H9 (cell line): ENCODE data around the gene CCDC192. TPM values are rescaled to one million over a fixed set of nuclear protein-coding genes. Genes with fewer than 3 reads are reported as not detected.

Experiments
- DNase-seq: peaks from one replicate; pipeline ENCODE4 v3.0.0-alpha.2; 2017
- H2AFZ ChIP-seq: one replicate; pipeline ENCODE4 v1.6.1; 2013; ENCODE audit warnings: mild to moderate bottlenecking, low read length, control low read depth, moderate library complexity
- H2AK5ac ChIP-seq: 2 replicates; pipeline ENCODE4 v1.6.1; 2013; ENCODE audit warnings: low read length, control low read depth, mixed read lengths; ENCODE audit not compliant: insufficient read length
- H2BK120ac ChIP-seq: one replicate; pipeline ENCODE4 v1.6.1; 2013; ENCODE audit warnings: low read depth, mild to moderate bottlenecking, low read length, control low read depth, inconsistent platforms; ENCODE audit not compliant: poor library complexity, severe bottlenecking
- H2BK12ac ChIP-seq: 2 replicates; pipeline ENCODE4 v1.6.1; 2013; ENCODE audit warnings: low read length, control low read depth, mixed read lengths, low read depth; ENCODE audit not compliant: insufficient read length
- H2BK15ac ChIP-seq: 2 replicates; pipeline ENCODE4 v1.6.1; 2013; ENCODE audit warnings: low read depth, low read length, control low read depth
- H2BK20ac ChIP-seq: one replicate; pipeline ENCODE4 v1.6.1; 2013; ENCODE audit warnings: low read depth, mild to moderate bottlenecking, low read length, control low read depth, inconsistent platforms; ENCODE audit not compliant: poor library complexity, severe bottlenecking
- H2BK5ac ChIP-seq: 2 replicates; pipeline ENCODE4 v1.6.1; 2013; ENCODE audit warnings: low read length, control low read depth, mixed read lengths; ENCODE audit not compliant: insufficient read length
- H3K14ac ChIP-seq: 2 replicates; pipeline ENCODE4 v1.6.1; 2013; ENCODE audit warnings: low read length, control low read depth; ENCODE audit not compliant: insufficient read depth
- H3K18ac ChIP-seq: 2 replicates; pipeline ENCODE4 v1.6.1; 2013; ENCODE audit warnings: low read depth, mild to moderate bottlenecking, mixed read lengths, low read length, control low read depth; ENCODE audit not compliant: insufficient read length
- H3K23ac ChIP-seq: 2 replicates; pipeline ENCODE4 v1.6.1; 2013; ENCODE audit warnings: low read length, control low read depth, mixed read lengths, low read depth; ENCODE audit not compliant: insufficient read length
- H3K23me2 ChIP-seq: 2 replicates; pipeline ENCODE4 v1.6.1; 2013; ENCODE audit warnings: low read depth, mild to moderate bottlenecking, mixed read lengths, low read length, control low read depth; ENCODE audit not compliant: insufficient read length, poor library complexity, severe bottlenecking
- H3K27ac ChIP-seq: 2 replicates; pipeline ENCODE4 v1.5.1; 2013; ENCODE audit warnings: low read length, control low read depth, mixed read lengths, low read depth; ENCODE audit not compliant: insufficient read length
- H3K27me3 ChIP-seq: 2 replicates; pipeline ENCODE4 v1.6.1; 2013; ENCODE audit warnings: low read length, control low read depth, inconsistent platforms; ENCODE audit not compliant: insufficient read depth
- H3K4ac ChIP-seq: 2 replicates; pipeline ENCODE4 v1.6.1; 2013; ENCODE audit warnings: low read depth, mild to moderate bottlenecking, control low read depth, inconsistent platforms, low read length, moderate library complexity
- H3K4me1 ChIP-seq: 2 replicates; pipeline ENCODE4 v1.6.1; 2013; ENCODE audit warnings: low read length, control low read depth, inconsistent platforms; ENCODE audit not compliant: insufficient read depth
- H3K4me2 ChIP-seq: 2 replicates; pipeline ENCODE4 v1.6.1; 2013; ENCODE audit warnings: low read length, control low read depth, mixed read lengths; ENCODE audit not compliant: insufficient read length, insufficient read depth
- H3K56ac ChIP-seq: 2 replicates; pipeline ENCODE4 v1.6.1; 2013; ENCODE audit warnings: low read depth, mild to moderate bottlenecking, mixed read lengths, low read length, control low read depth; ENCODE audit not compliant: insufficient read length
- H3K79me1 ChIP-seq: 2 replicates; pipeline ENCODE4 v1.6.1; 2013; ENCODE audit warnings: low read depth, mild to moderate bottlenecking, moderate library complexity, low read length, control low read depth, inconsistent platforms; ENCODE audit not compliant: insufficient read depth, poor library complexity, severe bottlenecking
- H3K79me2 ChIP-seq: 2 replicates; pipeline ENCODE4 v1.6.1; 2013; ENCODE audit warnings: low read length, control low read depth, inconsistent platforms; ENCODE audit not compliant: insufficient read depth
- H3K9ac ChIP-seq: 2 replicates; pipeline ENCODE4 v1.6.1; 2013; ENCODE audit warnings: low read length, control low read depth, mixed read lengths; ENCODE audit not compliant: insufficient read length; ENCODE audit errors: extremely low read depth
- H3K9me3 ChIP-seq: one replicate; pipeline ENCODE4 v1.6.1; 2013; ENCODE audit warnings: low read depth, low read length, inconsistent platforms; ENCODE audit not compliant: control insufficient read depth
- H3T11ph ChIP-seq: one replicate; pipeline ENCODE4 v1.6.1; 2013; ENCODE audit warnings: mild to moderate bottlenecking, low read length, control low read depth, inconsistent platforms
- H4K20me1 ChIP-seq: one replicate; pipeline ENCODE4 v1.6.1; 2013; ENCODE audit not compliant: control insufficient read depth, insufficient read length, insufficient read depth
- H4K5ac ChIP-seq: 2 replicates; pipeline ENCODE4 v1.6.1; 2013; ENCODE audit warnings: low read depth, mild to moderate bottlenecking, mixed read lengths, low read length, control low read depth; ENCODE audit not compliant: insufficient read length
- H4K8ac ChIP-seq: replicated peaks from 2 replicates; pipeline ENCODE4 v1.6.1; 2013; ENCODE audit warnings: low read length, control low read depth, mixed read lengths, low read depth; ENCODE audit not compliant: insufficient read length
- H4K91ac ChIP-seq: 2 replicates; pipeline ENCODE4 v1.6.1; 2013; ENCODE audit warnings: low read depth, mild to moderate bottlenecking, moderate library complexity, mixed read lengths, low read length, control low read depth; ENCODE audit not compliant: insufficient read length
- H3K27ac Mint-ChIP-seq, 3 experiments: 2 replicates in 2 of 3; 3 replicates in 1 of 3; pipeline ENCODE4 v1.8.0; 2020 to 2021; ENCODE audit warnings: mixed read lengths in 3 of 3, mild to moderate bottlenecking in 1 of 3, moderate library complexity in 1 of 3
- H3K27me3 Mint-ChIP-seq: 2 replicates; pipeline ENCODE4 v1.8.0; 2021; ENCODE audit warnings: low read depth, mild to moderate bottlenecking, moderate library complexity, mixed read lengths
- H3K36me3 Mint-ChIP-seq, 3 experiments: 2 replicates in 2 of 3; 3 replicates in 1 of 3; pipeline ENCODE4 v1.8.0; 2020 to 2021; ENCODE audit warnings: low read depth in 3 of 3, mixed read lengths in 3 of 3; ENCODE audit not compliant: insufficient read depth in 1 of 3
- H3K4me1 Mint-ChIP-seq, 2 experiments: 2 replicates each; pipeline ENCODE4 v1.8.0; 2020; ENCODE audit warnings: mixed read lengths in 2 of 2
- H3K4me3 Mint-ChIP-seq, 2 experiments: 2 replicates in 1 of 2; 3 replicates in 1 of 2; pipeline ENCODE4 v1.8.0; 2020 to 2021; ENCODE audit warnings: mild to moderate bottlenecking in 2 of 2, mixed read lengths in 2 of 2, moderate library complexity in 1 of 2
- H3K9me3 Mint-ChIP-seq, 2 experiments: 2 replicates in 1 of 2; 3 replicates in 1 of 2; pipeline ENCODE4 v1.8.0; 2020; ENCODE audit warnings: mild to moderate bottlenecking in 2 of 2, mixed read lengths in 2 of 2, moderate library complexity in 1 of 2
- WGBS: extraction: QIAGEN DNeasy Blood & Tissue Kit; methylation state at CpG from one replicate; pipeline ENCODE4 v1.1.7; 2013; ENCODE audit warnings: missing lambda C conversion rate, low lambda C conversion rate, mixed read lengths; ENCODE audit not compliant: insufficient read length; ENCODE audit errors: extremely low coverage; 5-methylcytosine and 5-hydroxymethylcytosine counted together
- total RNA-seq: library from RNA; stranded (reverse); gene quantifications from 2 replicates; pipeline ENCODE4 v1.2.1, GENCODE V29; 2021
- TF ChIP-seq, protein P1 (sequence below): fragments of 200-600 bp; sonication (generic); conservative IDR thresholded peaks from 3 replicates; pipeline ENCODE4 v1.8.0; 2021; ENCODE audit warnings: antibody characterized with exemption, mild to moderate bottlenecking

CCDC192 gene
- total RNA-seq, 1 experiment from 2014 or later = not detected

- Mint-ChIP-seq H3K36me3 (no peaks in the 10 kb centered on the region), H3K27me3 (peaks cover 88% of the 10 kb centered on the region), H3K27ac (no peak overlapping the region), H3K4me1 (peaks cover 9 to 14% of the 10 kb centered on the region in 2 experiments), H3K4me3 (no peak overlapping the region), H3K9me3 (no peaks in the 10 kb centered on the region)
- H2BK20ac ChIP-seq = no peak overlapping the region
- no peak overlapping the region for H2BK5ac ChIP-seq
- H3T11ph ChIP-seq = no peak overlapping the region
- H3K18ac ChIP-seq = no peak overlapping the region
- no peaks in the 10 kb centered on the region for H4K20me1 ChIP-seq
- H3K27me3 ChIP-seq = peaks cover 19% of the 10 kb centered on the region
- H2BK120ac ChIP-seq = no peak overlapping the region
- H3K79me1 ChIP-seq = no peaks in the 10 kb centered on the region
- no peak overlapping the region for H3K14ac ChIP-seq
- H2BK12ac ChIP-seq = no peak overlapping the region
- H3K4me1 ChIP-seq = no peaks in the 10 kb centered on the region
- H2AK5ac ChIP-seq = no peak overlapping the region
- no peak for DNase-seq
- H3K4me2 ChIP-seq = no peak overlapping the region
- H3K79me2 ChIP-seq = no peaks in the 10 kb centered on the region
- WGBS = no CpG with 5 or more reads among the region's 1 CpG
- no peak overlapping the region for H2AFZ ChIP-seq
- no peak overlapping the region for H3K9ac ChIP-seq
- H4K8ac ChIP-seq = no peak overlapping the region
- no peak overlapping the region for H3K23ac ChIP-seq
- TF ChIP-seq, protein P1, sequence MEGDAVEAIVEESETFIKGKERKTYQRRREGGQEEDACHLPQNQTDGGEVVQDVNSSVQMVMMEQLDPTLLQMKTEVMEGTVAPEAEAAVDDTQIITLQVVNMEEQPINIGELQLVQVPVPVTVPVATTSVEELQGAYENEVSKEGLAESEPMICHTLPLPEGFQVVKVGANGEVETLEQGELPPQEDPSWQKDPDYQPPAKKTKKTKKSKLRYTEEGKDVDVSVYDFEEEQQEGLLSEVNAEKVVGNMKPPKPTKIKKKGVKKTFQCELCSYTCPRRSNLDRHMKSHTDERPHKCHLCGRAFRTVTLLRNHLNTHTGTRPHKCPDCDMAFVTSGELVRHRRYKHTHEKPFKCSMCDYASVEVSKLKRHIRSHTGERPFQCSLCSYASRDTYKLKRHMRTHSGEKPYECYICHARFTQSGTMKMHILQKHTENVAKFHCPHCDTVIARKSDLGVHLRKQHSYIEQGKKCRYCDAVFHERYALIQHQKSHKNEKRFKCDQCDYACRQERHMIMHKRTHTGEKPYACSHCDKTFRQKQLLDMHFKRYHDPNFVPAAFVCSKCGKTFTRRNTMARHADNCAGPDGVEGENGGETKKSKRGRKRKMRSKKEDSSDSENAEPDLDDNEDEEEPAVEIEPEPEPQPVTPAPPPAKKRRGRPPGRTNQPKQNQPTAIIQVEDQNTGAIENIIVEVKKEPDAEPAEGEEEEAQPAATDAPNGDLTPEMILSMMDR = no peak
- no peaks in the 10 kb centered on the region for H3K9me3 ChIP-seq
- no peak overlapping the region for H3K27ac ChIP-seq
- H4K91ac ChIP-seq = no peak overlapping the region
- no peak overlapping the region for H2BK15ac ChIP-seq
- no peak overlapping the region for H3K56ac ChIP-seq
- H3K4ac ChIP-seq = no peak overlapping the region
- no peaks in the 10 kb centered on the region for H3K23me2 ChIP-seq
- no peak overlapping the region for H4K5ac ChIP-seq
Observed at GRCh38 chr5:127931396-127931795, 228.2 kb downstream of the CCDC192 start.
